Neural cell (in vitro differentiated cells): Measurements from ENCODE around the gene MRPL30. TPM values are rescaled to one million over a fixed set of nuclear protein-coding genes. Genes with fewer than 3 reads are reported as not detected.
"Not testable (repeated sequence)": the region's sequence is repeated elsewhere in the genome, so short reads cannot be mapped to it uniquely, and the experiment has no call there.

Experiments
- H2AFZ ChIP-seq: fragments of 200-600, 300-800 bp; sonication (generic), shearing (Covaris generic); 2 replicates; pipeline ENCODE4 v1.6.0; 2014; ENCODE audit warnings: low read depth, mild to moderate bottlenecking, antibody characterized with exemption, low read length, moderate library complexity
- H3F3A ChIP-seq: fragments of 200-600 bp; shearing (Covaris generic); 2 replicates; pipeline ENCODE4 v1.6.1; 2016; ENCODE audit warnings: mild to moderate bottlenecking, moderate library complexity, mixed read lengths, antibody characterized with exemption, low read length; ENCODE audit not compliant: insufficient read depth, poor library complexity, severe bottlenecking
- H3K27ac ChIP-seq: fragments of 200-600, 300-800 bp; sonication (generic), shearing (Covaris generic); 2 replicates; pipeline ENCODE4 v1.5.1; 2014; ENCODE audit warnings: mild to moderate bottlenecking, low read length, moderate library complexity
- H3K27me3 ChIP-seq: fragments of 300-800, 200-600 bp; sonication (generic), shearing (Covaris generic); 2 replicates; pipeline ENCODE4 v1.6.0; 2014; ENCODE audit warnings: mild to moderate bottlenecking, low read depth, low read length, moderate library complexity; ENCODE audit not compliant: insufficient read depth
- H3K36me3 ChIP-seq: fragments of 300-800, 200-600 bp; sonication (generic), shearing (Covaris generic); 2 replicates; pipeline ENCODE4 v1.5.1; 2014; ENCODE audit warnings: mild to moderate bottlenecking, antibody characterized with exemption, low read length, moderate library complexity; ENCODE audit not compliant: insufficient read depth
- H3K4me2 ChIP-seq: fragments of 300-800, 200-600 bp; sonication (generic), shearing (Covaris generic); 2 replicates; pipeline ENCODE4 v1.6.0; 2014; ENCODE audit warnings: mild to moderate bottlenecking, low read length
- H3K4me3 ChIP-seq: fragments of 300-800, 200-600 bp; sonication (generic), shearing (Covaris generic); 2 replicates; pipeline ENCODE4 v1.5.1; 2014; ENCODE audit warnings: mild to moderate bottlenecking, low read length, moderate library complexity
- H3K79me2 ChIP-seq: fragments of 200-600 bp; shearing (Covaris generic); replicated peaks from 2 replicates; pipeline ENCODE4 v1.6.0; 2014; ENCODE audit warnings: mild to moderate bottlenecking, low read length, moderate library complexity; ENCODE audit not compliant: insufficient read depth
- H3K9ac ChIP-seq: fragments of 300-800, 200-600 bp; sonication (generic), shearing (Covaris generic); 2 replicates; pipeline ENCODE4 v1.6.1; 2016; ENCODE audit warnings: mild to moderate bottlenecking, low read length, mixed read lengths
- H3K9me2 ChIP-seq: fragments of 200-600 bp; shearing (Covaris generic); 2 replicates; pipeline ENCODE4 v1.6.1; 2016; ENCODE audit warnings: mild to moderate bottlenecking, low read length, mixed read lengths; ENCODE audit not compliant: insufficient read depth
- H3K9me3 ChIP-seq: fragments of 200-600, 300-800 bp; sonication (generic), shearing (Covaris generic); 2 replicates; pipeline ENCODE4 v1.6.1; 2016; ENCODE audit warnings: mild to moderate bottlenecking, mixed run types, low read length, moderate library complexity, mixed read lengths
- H4K20me1 ChIP-seq: fragments of 200-600 bp; shearing (Covaris generic); 2 replicates; pipeline ENCODE4 v1.6.1; 2016; ENCODE audit warnings: mild to moderate bottlenecking, mixed run types; ENCODE audit not compliant: insufficient read depth
- CTCF ChIP-seq: fragments of 450-650 bp; IDR thresholded peaks from 2 replicates; pipeline ENCODE4 v1.5.1; 2014; ENCODE audit warnings: antibody characterized with exemption, mild to moderate bottlenecking, moderate library complexity; ENCODE audit not compliant: poor library complexity, severe bottlenecking
- EP300 ChIP-seq: fragments of 450-650 bp; conservative IDR thresholded peaks from 2 replicates; pipeline ENCODE4 v1.6.1; 2014; ENCODE audit warnings: antibody characterized with exemption, mild to moderate bottlenecking, moderate library complexity; ENCODE audit not compliant: poor library complexity, severe bottlenecking
- EZH2 ChIP-seq: fragments of 200-600, 300-800 bp; shearing (Covaris generic), sonication (generic); IDR thresholded peaks from 2 replicates; pipeline ENCODE4 v1.6.1; 2014; ENCODE audit warnings: antibody characterized with exemption, low read length, borderline replicate concordance, mild to moderate bottlenecking; ENCODE audit not compliant: insufficient read depth, poor library complexity, severe bottlenecking
- MXI1 ChIP-seq: fragments of 450-650 bp; conservative IDR thresholded peaks from 2 replicates; pipeline ENCODE4 v1.6.1; 2014; ENCODE audit warnings: antibody characterized with exemption, mild to moderate bottlenecking; ENCODE audit not compliant: poor library complexity, severe bottlenecking
- POLR2AphosphoS5 ChIP-seq: IDR thresholded peaks from 2 replicates; pipeline ENCODE4 v1.6.1; 2012
- RAD21 ChIP-seq: fragments of 450-650 bp; conservative IDR thresholded peaks from 2 replicates; pipeline ENCODE4 v1.6.1; 2014; ENCODE audit warnings: antibody characterized with exemption, mild to moderate bottlenecking, moderate library complexity
- REST ChIP-seq: IDR thresholded peaks from 2 replicates; pipeline ENCODE4 v1.6.1; 2012; ENCODE audit warnings: borderline replicate concordance
- SMC3 ChIP-seq: fragments of 450-650 bp; conservative IDR thresholded peaks from 2 replicates; pipeline ENCODE4 v1.6.1; 2014; ENCODE audit warnings: antibody characterized with exemption, mild to moderate bottlenecking, moderate library complexity; ENCODE audit not compliant: poor library complexity
- TAF1 ChIP-seq: IDR thresholded peaks from 2 replicates; pipeline ENCODE4 v1.6.1; 2012; ENCODE audit warnings: low read depth
- polyA minus RNA-seq: library from RNA; depleted of rRNA, polyadenylated mRNA; stranded (reverse); fragments of >200 nt; gene quantifications from 2 replicates; pipeline ENCODE4 v1.2.3, GENCODE V29; 2014
- polyA plus RNA-seq: library from polyadenylated mRNA; depleted of rRNA; stranded (reverse); fragments of >200 nt; gene quantifications from 2 replicates; pipeline ENCODE4 v1.2.3, GENCODE V29; 2014

Gene MRPL30
- polyA plus RNA-seq (43.1 and 49.0 TPM in 2 replicates), polyA minus RNA-seq (80.6 and 82.1 TPM in 2 replicates)

- peak within 1 kb of the TSS; percentile 77 for H3K9ac ChIP-seq
- no peaks in the 10 kb centered on the region for H3F3A ChIP-seq
- H3K79me2 ChIP-seq = peaks cover 51% of the 10 kb centered on the region
Measured at GRCh38 chr2:99180755-99181623, at the start of gene MRPL30, which contains the start of gene MITD1. MRPL30 (plus strand) TSS chr2:99181184; CDS start chr2:99186204, 5,020 bp downstream. MITD1 (minus strand) TSS chr2:99181058; CDS start chr2:99180981, 77 bp downstream.

GRCh38 chr2:99135044-99135556, 45.9 kb upstream of the MRPL30 start:
- H3K27me3 ChIP-seq, H3K36me3 ChIP-seq, H4K20me1 ChIP-seq, H3K9ac ChIP-seq, H3F3A ChIP-seq, H3K27ac ChIP-seq, H3K4me3 ChIP-seq, H3K4me2 ChIP-seq, H3K79me2 ChIP-seq, H3K9me3 ChIP-seq, H2AFZ ChIP-seq, H3K9me2 ChIP-seq: not testable (repeated sequence)

More at GRCh38 chr2:99180755-99181623, at the start of gene MRPL30, which contains the start of gene MITD1:
- no peaks in the 10 kb centered on the region for H3K27me3 ChIP-seq
- H3K9me3 ChIP-seq = no peaks in the 10 kb centered on the region
- no peaks in the 10 kb centered on the region for H3K36me3 ChIP-seq
- peak within 1 kb of the TSS; percentile 98 for H3K4me2 ChIP-seq
- peak within 1 kb of the TSS; percentile 78 for H2AFZ ChIP-seq
- H4K20me1 ChIP-seq = no peaks in the 10 kb centered on the region
- TF ChIP-seq TAF1 = peak; percentile 99
- peak; percentile 98 for TF ChIP-seq REST
- no peak for TF ChIP-seq CTCF
- peak; percentile 85 for TF ChIP-seq MXI1
- TF ChIP-seq EZH2 = no peak
- TF ChIP-seq SMC3 = peak; percentile 54
- peak; percentile 85 for TF ChIP-seq POLR2AphosphoS5
- TF ChIP-seq EP300 = peak; percentile 72
- TF ChIP-seq RAD21 = peak; percentile 33
- H3K4me3 ChIP-seq = peak within 1 kb of the TSS; percentile 87
- H3K9me2 ChIP-seq = no peaks in the 10 kb centered on the region
- H3K27ac ChIP-seq = peak within 1 kb of the TSS; percentile 82
